ENCODE data around the gene HEXIM1.

GRCh38 chr17:45120558-45120957 is 27.7 kb upstream of the HEXIM1 start:
- TF ChIP-seq CTCF (IDR thresholded peaks at IDR 0.05 in 4 of 5, conservative IDR thresholded peaks at IDR 0.05 in 1 of 5), result no peak
- TF ChIP-seq POLR2A (IDR thresholded peaks at IDR 0.05), result no peak

All from gastrocnemius medialis (tissue), 4 donors.